ENCODE measurements around the gene ABLIM1.

DNA sequence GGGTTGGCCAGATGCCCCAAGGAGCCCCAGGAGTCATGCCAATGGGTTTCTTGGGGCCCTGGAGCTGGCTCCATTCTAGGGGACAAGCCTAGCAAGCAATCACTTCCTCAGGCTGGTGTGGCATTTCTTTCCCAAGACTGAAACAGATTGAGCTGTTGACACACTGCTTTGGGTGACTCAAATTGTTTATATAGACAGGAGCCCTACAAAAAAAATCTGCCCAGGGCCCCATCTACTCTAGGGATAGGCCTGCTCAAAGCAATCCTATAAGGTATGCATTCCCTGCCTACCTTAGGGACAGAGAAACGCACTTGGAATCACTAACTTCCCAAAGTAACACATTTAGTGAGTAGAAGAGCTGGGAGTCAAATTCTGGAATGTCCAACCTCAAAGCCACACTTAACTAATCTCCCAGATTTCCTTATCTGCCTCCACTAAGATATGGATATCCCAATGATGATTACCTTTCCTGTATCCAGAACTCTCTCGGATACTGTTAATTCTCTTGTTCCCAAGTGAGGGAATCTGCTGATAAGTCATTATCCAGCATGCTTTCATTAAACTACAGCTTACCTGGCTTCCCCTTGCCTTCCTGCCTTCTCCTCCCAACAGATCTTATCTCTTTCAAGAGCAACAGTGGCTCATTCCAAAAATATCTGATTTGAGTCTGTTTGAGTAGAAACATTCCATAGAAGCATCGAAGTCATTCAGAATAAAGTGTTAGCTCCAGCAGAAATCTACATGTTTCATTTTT, 3.1 kb downstream of the ABLIM1 start:
- no peak for TF ChIP-seq EP300 (IDR thresholded peaks at IDR 0.05)
- TF ChIP-seq, protein P1, sequence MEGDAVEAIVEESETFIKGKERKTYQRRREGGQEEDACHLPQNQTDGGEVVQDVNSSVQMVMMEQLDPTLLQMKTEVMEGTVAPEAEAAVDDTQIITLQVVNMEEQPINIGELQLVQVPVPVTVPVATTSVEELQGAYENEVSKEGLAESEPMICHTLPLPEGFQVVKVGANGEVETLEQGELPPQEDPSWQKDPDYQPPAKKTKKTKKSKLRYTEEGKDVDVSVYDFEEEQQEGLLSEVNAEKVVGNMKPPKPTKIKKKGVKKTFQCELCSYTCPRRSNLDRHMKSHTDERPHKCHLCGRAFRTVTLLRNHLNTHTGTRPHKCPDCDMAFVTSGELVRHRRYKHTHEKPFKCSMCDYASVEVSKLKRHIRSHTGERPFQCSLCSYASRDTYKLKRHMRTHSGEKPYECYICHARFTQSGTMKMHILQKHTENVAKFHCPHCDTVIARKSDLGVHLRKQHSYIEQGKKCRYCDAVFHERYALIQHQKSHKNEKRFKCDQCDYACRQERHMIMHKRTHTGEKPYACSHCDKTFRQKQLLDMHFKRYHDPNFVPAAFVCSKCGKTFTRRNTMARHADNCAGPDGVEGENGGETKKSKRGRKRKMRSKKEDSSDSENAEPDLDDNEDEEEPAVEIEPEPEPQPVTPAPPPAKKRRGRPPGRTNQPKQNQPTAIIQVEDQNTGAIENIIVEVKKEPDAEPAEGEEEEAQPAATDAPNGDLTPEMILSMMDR (IDR thresholded peaks at IDR 0.05), result no peak
- no peak for TF ChIP-seq POLR2A (IDR thresholded peaks at IDR 0.05)

Measured in suprapubic skin (tissue), 3 donors.